ENCODE results near the gene NPBWR2. TPM values are rescaled to one million over a fixed set of nuclear protein-coding genes. Genes with fewer than 3 reads are reported as not detected.
A peak's percentile ranks its signal among the peaks of the same experiment; 100 is the strongest.

The NPBWR2 gene, protein sequence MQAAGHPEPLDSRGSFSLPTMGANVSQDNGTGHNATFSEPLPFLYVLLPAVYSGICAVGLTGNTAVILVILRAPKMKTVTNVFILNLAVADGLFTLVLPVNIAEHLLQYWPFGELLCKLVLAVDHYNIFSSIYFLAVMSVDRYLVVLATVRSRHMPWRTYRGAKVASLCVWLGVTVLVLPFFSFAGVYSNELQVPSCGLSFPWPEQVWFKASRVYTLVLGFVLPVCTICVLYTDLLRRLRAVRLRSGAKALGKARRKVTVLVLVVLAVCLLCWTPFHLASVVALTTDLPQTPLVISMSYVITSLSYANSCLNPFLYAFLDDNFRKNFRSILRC
- not detected in 2 replicates for total RNA-seq (2014; rRNA removed; shearing (Covaris generic))

DNA sequence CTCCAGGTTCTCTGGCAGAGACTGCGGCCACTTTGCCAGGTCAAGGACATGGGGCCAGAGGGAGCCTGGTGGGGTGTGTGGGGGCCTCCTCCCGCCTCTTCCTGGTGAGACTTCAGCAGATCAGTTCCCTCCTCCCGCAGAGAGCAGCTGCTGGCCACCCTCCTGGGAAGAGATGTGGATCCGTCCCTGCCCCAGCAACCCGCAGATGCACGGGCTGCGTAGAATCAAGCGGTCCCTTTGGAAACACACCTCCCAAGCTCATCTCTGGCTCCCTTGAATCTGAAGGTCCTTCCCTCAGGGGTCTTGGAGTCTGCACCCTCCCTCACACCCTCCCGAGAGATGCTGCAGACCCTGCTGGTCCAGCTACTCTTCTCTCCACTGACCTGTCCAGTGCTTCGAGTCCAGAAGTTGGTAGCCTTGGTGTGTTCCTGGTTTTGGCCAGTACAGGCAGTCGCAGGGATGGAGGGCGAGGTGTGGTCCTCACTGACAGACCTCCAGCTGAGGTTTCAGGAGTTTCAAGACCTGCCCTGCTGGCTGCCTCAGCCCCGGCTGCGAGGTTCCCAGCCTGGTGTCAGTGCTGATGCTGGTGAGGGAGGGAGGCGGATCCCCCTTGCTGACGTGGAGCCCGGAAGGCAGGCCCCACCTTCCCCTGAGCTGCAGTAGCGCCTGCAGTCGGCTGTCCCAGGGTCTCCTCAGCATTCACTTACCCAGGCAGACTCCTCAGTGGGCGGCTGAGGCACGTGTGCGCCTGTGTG lies at the start of gene NPBWR2:
Gene NPBWR2 (minus strand): TSS at position 585 of the 755 bp plus-strand sequence. CDS start 734 bp downstream, outside the sequence.
- Histone ChIP-seq H3K27me3 (ENCODE audit: control insufficient read depth, insufficient read depth, low read length) (peaks cover 10% of the 10 kb centered on the region), H3K36me3 (replicated peaks; ENCODE audit: control insufficient read depth, insufficient read depth, low read length) (no peaks in the 10 kb centered on the region), H3K4me3 (ENCODE audit: insufficient read depth, low read depth, low read length) (no peak within 1 kb of the TSS)
- peak; percentile 88 for DNase-seq

DNA sequence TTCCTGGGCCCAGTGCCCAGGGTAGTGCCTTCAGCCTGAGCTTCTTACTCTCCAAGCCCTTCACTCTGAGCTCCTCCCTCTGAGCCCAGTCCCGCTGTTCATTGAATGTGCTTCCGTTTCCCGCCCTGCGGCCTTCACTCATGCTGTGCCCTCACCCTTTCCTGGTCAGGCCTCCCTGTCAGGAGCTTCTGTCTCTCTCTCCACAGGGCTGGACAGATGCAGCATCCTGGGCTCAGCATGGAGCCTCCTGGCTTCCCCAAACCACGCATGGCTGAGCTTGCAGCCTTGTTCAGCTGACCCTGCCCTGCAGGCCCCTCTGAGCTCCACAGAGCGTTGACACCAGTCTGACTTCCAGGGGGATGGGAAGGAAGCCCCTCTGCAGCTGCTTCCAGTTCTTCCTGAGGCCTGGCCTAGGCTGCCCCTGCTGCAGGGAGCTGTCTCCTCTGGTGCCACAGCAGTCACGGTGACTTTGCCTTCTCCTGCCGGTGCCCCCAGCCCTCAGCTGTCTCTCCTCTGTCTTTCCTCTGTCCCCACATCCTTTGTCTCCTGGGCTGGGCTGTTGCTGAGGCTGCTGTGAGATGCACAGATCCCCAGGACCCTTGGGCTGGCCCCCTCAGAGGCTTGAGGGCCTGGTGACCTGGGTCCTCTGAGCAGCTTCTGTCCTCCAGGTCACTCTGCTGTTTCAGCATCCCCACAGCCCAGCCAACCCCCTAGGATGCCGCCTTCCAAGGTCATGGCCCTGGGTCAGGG lies 48.9 kb upstream of the NPBWR2 start:
- peak; percentile 62 for DNase-seq
- no peaks in the 10 kb centered on the region for H3K36me3 ChIP-seq (replicated peaks; ENCODE audit: control insufficient read depth, insufficient read depth, low read length)
- H3K4me3 ChIP-seq (ENCODE audit: insufficient read depth, low read depth, low read length), result no peak overlapping the region
- peaks cover 10% of the 10 kb centered on the region for H3K27me3 ChIP-seq (ENCODE audit: control insufficient read depth, insufficient read depth, low read length)

DNA sequence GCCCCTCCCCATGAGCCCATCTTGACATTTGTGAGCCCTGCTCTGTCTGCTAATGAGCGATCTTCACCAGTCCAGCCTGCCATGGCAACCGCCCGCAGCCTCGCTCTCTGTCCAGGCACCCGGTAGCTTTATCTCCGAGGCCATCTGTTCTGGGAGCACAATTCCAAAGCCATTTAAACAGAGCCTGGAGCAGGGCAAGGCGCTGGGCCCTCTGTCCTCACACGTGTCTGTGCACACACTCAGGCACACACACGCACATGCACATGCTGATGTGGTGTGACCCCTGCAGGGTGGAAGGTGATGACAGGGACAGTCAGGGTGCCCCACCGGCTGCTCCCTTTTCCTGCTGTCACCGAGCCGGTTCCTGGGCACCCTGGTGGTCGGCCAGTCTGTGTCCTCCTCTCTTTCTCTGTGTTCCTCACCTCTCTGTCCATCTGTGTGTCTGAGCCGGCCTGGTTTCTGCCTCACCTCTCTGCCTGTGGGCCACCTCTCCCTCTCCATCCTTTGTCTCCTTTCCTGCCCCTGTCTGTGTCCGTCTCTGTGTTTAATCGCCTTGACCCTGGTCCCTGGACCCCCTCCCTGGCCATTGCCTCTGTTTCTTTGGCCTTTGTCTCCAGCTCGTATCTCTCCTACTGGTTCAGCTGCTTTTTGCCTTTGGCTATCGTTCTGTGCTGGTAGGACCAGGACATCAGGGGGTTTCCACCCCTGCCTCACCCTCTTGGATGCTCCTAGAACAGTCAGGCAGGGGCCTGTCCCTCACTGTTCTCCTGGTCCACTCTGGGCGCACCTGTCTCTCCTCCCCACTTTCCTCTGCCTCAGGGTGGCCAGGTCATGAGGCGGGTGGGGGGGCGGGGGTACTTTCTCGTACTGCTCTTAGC lies 48.1 kb upstream of the NPBWR2 start:
- no peak overlapping the region for H3K4me3 ChIP-seq (ENCODE audit: insufficient read depth, low read depth, low read length)
- no peaks in the 10 kb centered on the region for H3K36me3 ChIP-seq (replicated peaks; ENCODE audit: control insufficient read depth, insufficient read depth, low read length)
- peaks cover 2% of the 10 kb centered on the region for H3K27me3 ChIP-seq (ENCODE audit: control insufficient read depth, insufficient read depth, low read length)
- DNase-seq, result peak; percentile 58

GRCh38 chr20:64154590-64155257 lies 47.4 kb upstream of the NPBWR2 start:
- no peaks in the 10 kb centered on the region for H3K36me3 ChIP-seq (replicated peaks; ENCODE audit: control insufficient read depth, insufficient read depth, low read length)

GRCh38 chr20:64153861-64154589 lies 46.7 kb upstream of the NPBWR2 start:
- no peaks in the 10 kb centered on the region for H3K27me3 ChIP-seq (ENCODE audit: control insufficient read depth, insufficient read depth, low read length)
- no peak for DNase-seq
- no peaks in the 10 kb centered on the region for H3K36me3 ChIP-seq (replicated peaks; ENCODE audit: control insufficient read depth, insufficient read depth, low read length)
- H3K4me3 ChIP-seq (ENCODE audit: insufficient read depth, low read depth, low read length), result no peak overlapping the region

More at GRCh38 chr20:64154590-64155257, 47.4 kb upstream of the NPBWR2 start:
- no peak overlapping the region for H3K4me3 ChIP-seq (ENCODE audit: insufficient read depth, low read depth, low read length)
- DNase-seq, result peak; percentile 50
- H3K27me3 ChIP-seq (ENCODE audit: control insufficient read depth, insufficient read depth, low read length), result no peaks in the 10 kb centered on the region

GRCh38 chr20:64153410-64153809 lies 46.0 kb upstream of the NPBWR2 start:
- H3K36me3 ChIP-seq (replicated peaks; ENCODE audit: control insufficient read depth, insufficient read depth, low read length), result no peaks in the 10 kb centered on the region
- no peaks in the 10 kb centered on the region for H3K27me3 ChIP-seq (ENCODE audit: control insufficient read depth, insufficient read depth, low read length)
- DNase-seq, result no peak
- no peak overlapping the region for H3K4me3 ChIP-seq (ENCODE audit: insufficient read depth, low read depth, low read length)

DNA sequence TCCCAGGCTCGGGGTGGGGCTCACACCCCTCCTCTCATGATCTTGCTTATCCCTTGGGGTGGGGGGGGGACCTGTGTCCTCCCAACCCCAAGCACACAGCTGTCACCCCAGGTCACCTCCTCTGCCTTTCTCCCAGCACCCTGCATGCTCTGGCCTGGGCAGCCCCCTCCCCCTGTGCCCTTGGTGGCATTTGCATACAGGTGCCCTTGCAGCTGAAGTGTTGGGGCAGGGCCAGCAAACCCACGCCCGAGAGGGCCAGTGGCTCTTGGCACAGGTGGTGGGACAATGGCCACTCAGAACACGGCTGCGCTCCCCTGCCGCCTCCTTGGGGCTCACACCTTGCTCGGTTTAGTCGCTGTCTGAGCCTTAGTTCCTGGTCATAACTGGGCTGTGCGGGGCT lies 45.5 kb upstream of the NPBWR2 start:
- no peak overlapping the region for H3K4me3 ChIP-seq (ENCODE audit: insufficient read depth, low read depth, low read length)
- H3K36me3 ChIP-seq (replicated peaks; ENCODE audit: control insufficient read depth, insufficient read depth, low read length), result no peaks in the 10 kb centered on the region
- no peaks in the 10 kb centered on the region for H3K27me3 ChIP-seq (ENCODE audit: control insufficient read depth, insufficient read depth, low read length)
- DNase-seq, result peak; percentile 64

DNA sequence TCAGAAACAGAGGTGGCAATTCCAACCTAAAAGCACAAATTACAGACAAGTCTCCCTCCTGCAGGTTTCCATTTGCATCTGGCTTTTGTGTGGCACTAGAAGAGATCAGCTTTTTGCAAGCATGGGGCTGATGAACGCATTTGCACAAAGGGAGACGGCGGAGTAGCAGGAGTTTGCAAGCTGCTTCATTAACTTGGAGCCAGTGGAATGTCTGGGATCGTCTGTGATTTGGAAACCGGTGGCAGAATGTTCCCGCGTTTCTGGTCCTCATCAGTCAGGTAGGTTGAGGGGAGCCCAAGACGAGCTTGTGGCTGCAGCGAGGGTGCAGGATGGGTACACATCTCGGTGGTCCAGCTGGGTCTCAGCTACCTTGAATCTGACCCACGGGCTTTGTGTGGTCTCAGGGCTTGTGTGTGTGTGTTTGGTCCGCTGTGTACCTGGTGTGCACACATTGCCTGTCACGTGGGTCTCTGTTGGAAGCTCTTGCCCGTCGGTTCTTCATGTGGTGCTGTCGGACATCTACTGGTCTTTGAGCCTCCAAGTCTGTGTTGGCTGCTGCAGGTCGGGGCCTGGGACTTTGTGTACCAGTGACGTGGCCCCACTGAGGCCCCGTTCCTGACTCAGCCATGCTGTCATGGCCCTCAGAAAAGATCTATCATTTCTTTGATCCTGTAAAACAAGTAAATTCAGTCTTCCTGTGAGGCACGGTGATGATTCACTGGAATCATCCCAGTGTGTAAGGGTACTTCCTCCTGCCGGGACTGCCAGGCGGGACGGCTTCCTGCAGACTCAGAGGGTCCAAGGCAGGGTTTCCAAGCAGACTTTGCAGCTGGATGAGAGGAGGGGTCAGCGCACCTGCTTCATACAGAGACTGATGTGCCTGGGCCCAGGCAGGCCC lies 44.5 kb upstream of the NPBWR2 start:
- DNase-seq, result peak; percentile 63
- no peaks in the 10 kb centered on the region for H3K36me3 ChIP-seq (replicated peaks; ENCODE audit: control insufficient read depth, insufficient read depth, low read length)
- no peak overlapping the region for H3K4me3 ChIP-seq (ENCODE audit: insufficient read depth, low read depth, low read length)
- no peaks in the 10 kb centered on the region for H3K27me3 ChIP-seq (ENCODE audit: control insufficient read depth, insufficient read depth, low read length)

- Histone ChIP-seq H3K36me3 (replicated peaks; ENCODE audit: control insufficient read depth, insufficient read depth, low read length) (no peaks in the 10 kb centered on the region), H3K4me3 (ENCODE audit: insufficient read depth, low read depth, low read length) (no peak overlapping the region), H3K27me3 (ENCODE audit: control insufficient read depth, insufficient read depth, low read length) (no peaks in the 10 kb centered on the region)
- no peak for DNase-seq
Measured at GRCh38 chr20:64150756-64151632, 43.6 kb upstream of the NPBWR2 start.

DNA sequence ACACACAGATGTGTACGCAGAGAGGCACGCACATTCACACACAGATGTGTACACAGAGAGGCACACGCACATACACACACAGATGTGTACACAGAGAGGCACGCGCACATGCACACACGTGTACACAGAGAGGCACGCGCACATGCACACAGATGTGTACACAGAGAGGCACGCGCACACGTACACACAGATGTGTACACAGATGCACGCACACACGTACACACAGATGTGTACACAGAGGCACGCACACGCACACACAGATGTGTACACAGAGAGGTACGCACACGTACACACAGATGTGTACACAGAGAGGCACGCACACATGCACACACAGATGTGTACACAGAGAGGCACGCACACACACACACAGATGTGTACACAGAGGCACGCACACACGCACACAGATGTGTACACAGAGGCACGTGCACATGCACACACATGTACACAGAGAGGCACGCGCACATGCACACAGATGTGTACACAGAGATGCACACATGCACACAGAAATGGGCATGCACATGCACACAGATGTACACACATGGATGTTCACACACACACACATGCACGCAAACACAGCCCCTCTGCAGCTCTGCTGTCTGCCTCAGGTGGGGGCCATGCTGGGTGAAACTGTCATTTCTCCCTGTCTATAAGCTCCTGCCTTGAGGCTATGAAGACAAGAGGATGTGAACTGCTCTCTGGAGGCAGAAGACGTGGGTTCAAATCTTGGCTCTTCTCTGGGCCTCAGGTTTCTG lies 42.6 kb upstream of the NPBWR2 start:
- H3K36me3 ChIP-seq (replicated peaks; ENCODE audit: control insufficient read depth, insufficient read depth, low read length), result no peaks in the 10 kb centered on the region
- no peak for DNase-seq
- H3K27me3 ChIP-seq (ENCODE audit: control insufficient read depth, insufficient read depth, low read length), result no peaks in the 10 kb centered on the region
- H3K4me3 ChIP-seq (ENCODE audit: insufficient read depth, low read depth, low read length), result no peak overlapping the region

- Histone ChIP-seq H3K27me3 (ENCODE audit: control insufficient read depth, insufficient read depth, low read length) (no peaks in the 10 kb centered on the region), H3K36me3 (replicated peaks; ENCODE audit: control insufficient read depth, insufficient read depth, low read length) (no peaks in the 10 kb centered on the region), H3K4me3 (ENCODE audit: insufficient read depth, low read depth, low read length) (no peak overlapping the region)
- DNase-seq, result peak; percentile 19
Measured at GRCh38 chr20:64149141-64149540, 41.8 kb upstream of the NPBWR2 start.

Data from H7 (cell line).